H1 (cell line): ENCODE measurements around the gene IL2RA. TPM values are rescaled to one million over a fixed set of nuclear protein-coding genes. Genes with fewer than 3 reads are reported as not detected.

Experiments
- CTCF ChIA-PET: fragments of 300-600 bp; sonication (Branson Sonifier 250); formaldehyde crosslinking; loops from one replicate; lab custom pipeline; 2021; ENCODE audit not compliant: partially characterized antibody; lab: Charles Lee
- POLR2A ChIA-PET: fragments of 300-600 bp; sonication (Branson Sonifier 250); formaldehyde crosslinking; loops from one replicate; lab custom pipeline; 2021; ENCODE audit warnings: inconsistent platforms; ENCODE audit not compliant: partially characterized antibody; lab: Charles Lee
- DNase-seq, 2 experiments: peaks; one replicate each; pipeline versions ENCODE4 v3.0.0 to v3.0.0-alpha.2; 2010 to 2022; ENCODE audit warnings: low spot score in 2 of 2, low read depth in 1 of 2, mixed read lengths in 1 of 2
- FAIRE-seq: peaks from 2 replicates; lab custom pipeline; 2011; peaks lifted over from hg19 to GRCh38; lab: Jason Lieb, UNC
- H2AFZ ChIP-seq: 2 replicates; pipeline ENCODE4 v1.8.1; 2012; ENCODE audit warnings: low read length, inconsistent platforms
- H2AK5ac ChIP-seq: 2 replicates; pipeline ENCODE4 v1.6.1; 2013; ENCODE audit warnings: low read depth, low read length
- H2BK120ac ChIP-seq: replicated peaks from 2 replicates; pipeline ENCODE3; 2013; ENCODE audit warnings: low read depth, low read length, inconsistent platforms
- H2BK12ac ChIP-seq: 2 replicates; pipeline ENCODE4 v1.6.1; 2013; ENCODE audit warnings: low read depth, low read length
- H2BK15ac ChIP-seq: 2 replicates; pipeline ENCODE4 v1.6.1; 2013; ENCODE audit warnings: low read length
- H2BK20ac ChIP-seq: 2 replicates; pipeline ENCODE4 v1.6.1; 2013; ENCODE audit warnings: low read length
- H2BK5ac ChIP-seq: 2 replicates; pipeline ENCODE4 v1.6.1; 2013; ENCODE audit warnings: low read depth, low read length
- H3K14ac ChIP-seq: 2 replicates; pipeline ENCODE4 v1.6.1; 2013; ENCODE audit warnings: inconsistent platforms; ENCODE audit not compliant: insufficient read length
- H3K18ac ChIP-seq: 2 replicates; pipeline ENCODE4 v1.6.1; 2013; ENCODE audit warnings: low read length; ENCODE audit errors: extremely low read depth
- H3K23ac ChIP-seq: 2 replicates; pipeline ENCODE4 v1.6.1; 2013; ENCODE audit warnings: inconsistent platforms; ENCODE audit not compliant: insufficient read length
- H3K23me2 ChIP-seq: 2 replicates; pipeline ENCODE4 v1.6.1; 2013; ENCODE audit warnings: low read depth, low read length
- H3K27ac ChIP-seq: 2 replicates; pipeline ENCODE4 v1.6.1; 2011; ENCODE audit warnings: low read depth, low read length, inconsistent platforms
- H3K27me3 ChIP-seq, 4 experiments: replicated peaks in 1 of 4; 1 replicate in 1 of 4; 2 replicates in 3 of 4; pipeline versions ENCODE4 v1.6.1 to v1.8.1; 2011 to 2013; ENCODE audit warnings: low read length in 3 of 4, mild to moderate bottlenecking in 3 of 4, inconsistent platforms in 2 of 4, mixed read lengths in 2 of 4, moderate library complexity in 1 of 4; ENCODE audit not compliant: control insufficient read depth in 3 of 4, insufficient read depth in 3 of 4; ENCODE audit errors: extremely low read depth in 1 of 4
- H3K36me3 ChIP-seq, 4 experiments: 2 replicates each; pipeline versions ENCODE4 v1.6.1 to v1.8.1; 2011 to 2013; ENCODE audit warnings: mild to moderate bottlenecking in 4 of 4, low read length in 3 of 4, moderate library complexity in 2 of 4, control low read depth in 1 of 4, inconsistent platforms in 1 of 4; ENCODE audit not compliant: insufficient read depth in 4 of 4, control insufficient read depth in 2 of 4
- H3K4ac ChIP-seq: replicated peaks from 2 replicates; pipeline ENCODE3; 2013; ENCODE audit warnings: low read length, low read depth, mixed read lengths, inconsistent platforms; ENCODE audit not compliant: insufficient read length
- H3K4me1 ChIP-seq, 4 experiments: replicated peaks in 1 of 4; 1 replicate in 1 of 4; 2 replicates in 3 of 4; pipeline versions ENCODE4 v1.6.1 to v1.8.1; 2011 to 2013; ENCODE audit warnings: low read length in 3 of 4, inconsistent platforms in 2 of 4, mixed read lengths in 1 of 4; ENCODE audit not compliant: insufficient read depth in 4 of 4, control insufficient read depth in 3 of 4
- H3K4me2 ChIP-seq, 2 experiments: 2 replicates each; pipeline versions ENCODE4 v1.6.1 to v1.8.1; 2011 to 2013; ENCODE audit warnings: low read depth in 2 of 2, low read length in 2 of 2, control low read depth in 1 of 2, inconsistent platforms in 1 of 2, mild to moderate bottlenecking in 1 of 2; ENCODE audit not compliant: insufficient read depth in 1 of 2
- H3K4me3 ChIP-seq, 4 experiments: fragments of 200-600, 300-600 bp in 1 of 4; sonication (generic), shearing (Covaris generic), sonication (Bioruptor Twin) in 1 of 4; 2 replicates each; pipeline versions ENCODE4 v1.5.1 to v1.8.1; 2011 to 2016; ENCODE audit warnings: low read length in 4 of 4, low read depth in 3 of 4, control low read depth in 2 of 4, inconsistent platforms in 2 of 4, mild to moderate bottlenecking in 2 of 4, mixed read lengths in 1 of 4, moderate library complexity in 1 of 4; ENCODE audit not compliant: insufficient read depth in 2 of 4; ENCODE audit errors: extremely low read depth in 1 of 4
- H3K56ac ChIP-seq: replicated peaks from 2 replicates; pipeline ENCODE3; 2013; ENCODE audit warnings: low read depth, mild to moderate bottlenecking, mixed read lengths, low read length, inconsistent platforms; ENCODE audit not compliant: insufficient read length
- H3K79me1 ChIP-seq: 2 replicates; pipeline ENCODE4 v1.6.1; 2013; ENCODE audit warnings: low read depth, low read length, control low read depth
- H3K79me2 ChIP-seq, 2 experiments: 2 replicates each; pipeline versions ENCODE4 v1.6.1 to v1.8.1; 2012 to 2013; ENCODE audit warnings: low read length in 2 of 2, mild to moderate bottlenecking in 2 of 2, inconsistent platforms in 1 of 2; ENCODE audit not compliant: insufficient read depth in 2 of 2, control insufficient read depth in 1 of 2
- H3K9ac ChIP-seq, 4 experiments: replicated peaks in 1 of 4; 1 replicate in 1 of 4; 2 replicates in 3 of 4; pipeline versions ENCODE4 v1.6.1 to v1.8.1; 2011 to 2013; ENCODE audit warnings: low read depth in 3 of 4, low read length in 3 of 4, control low read depth in 2 of 4, mild to moderate bottlenecking in 2 of 4, moderate library complexity in 2 of 4, inconsistent platforms in 1 of 4; ENCODE audit errors: extremely low read depth in 1 of 4
- H3K9me3 ChIP-seq, 2 experiments: 2 replicates each; pipeline versions ENCODE4 v1.6.1 to v1.8.1; 2012 to 2013; ENCODE audit warnings: mild to moderate bottlenecking in 2 of 2, moderate library complexity in 2 of 2, control low read depth in 1 of 2, inconsistent platforms in 1 of 2, low read depth in 1 of 2, low read length in 1 of 2, mixed read lengths in 1 of 2; ENCODE audit not compliant: insufficient read depth in 2 of 2
- H4K20me1 ChIP-seq, 2 experiments: replicated peaks in 1 of 2; 2 replicates each; pipeline versions ENCODE3 to v1.8.1; 2011 to 2013; ENCODE audit warnings: inconsistent platforms in 2 of 2, low read length in 2 of 2, mild to moderate bottlenecking in 1 of 2; ENCODE audit not compliant: insufficient read depth in 2 of 2, control insufficient read depth in 1 of 2
- H4K5ac ChIP-seq: 2 replicates; pipeline ENCODE4 v1.6.1; 2013; ENCODE audit warnings: low read length, low read depth, mixed read lengths, inconsistent platforms; ENCODE audit not compliant: insufficient read length
- H4K8ac ChIP-seq: 2 replicates; pipeline ENCODE4 v1.8.0; 2013; ENCODE audit warnings: mild to moderate bottlenecking, moderate library complexity, low read length, inconsistent platforms; ENCODE audit not compliant: insufficient read depth; ENCODE audit errors: extremely low read depth
- H4K91ac ChIP-seq: replicated peaks from 2 replicates; pipeline ENCODE3; 2013; ENCODE audit warnings: low read length, mixed read lengths, inconsistent platforms; ENCODE audit not compliant: insufficient read length
- JUND ChIP-seq: IDR thresholded peaks from 2 replicates; pipeline ENCODE4 v1.6.1; 2011; ENCODE audit warnings: mild to moderate bottlenecking, improper control_type of control experiment, low read length
- WGBS, 2 experiments: shearing (Covaris generic) in 1 of 2; methylation state at CpG; one replicate each; pipeline versions ENCODE4 v1.1.6 to v1.1.7; 2013 to 2015; ENCODE audit warnings: low lambda C conversion rate in 2 of 2, mixed read lengths in 2 of 2, inconsistent platforms in 1 of 2, low coverage in 1 of 2, missing lambda C conversion rate in 1 of 2; ENCODE audit not compliant: insufficient replicate concordance in 2 of 2, insufficient coverage in 1 of 2, insufficient read length in 1 of 2; ENCODE audit errors: extremely low coverage in 1 of 2, missing lambda C conversion rate in 1 of 2; 5-methylcytosine and 5-hydroxymethylcytosine counted together
- polyA plus RNA-seq, 7 experiments: library from polyadenylated mRNA; depleted of rRNA in 3 of 7; stranded (reverse) in 5 of 7; unstranded in 2 of 7; fragments of >200 nt in 5 of 7; fragments of 200-250 nt in 2 of 7; gene quantifications; 1 replicate in 5 of 7; 2 replicates in 1 of 7; 4 replicates in 1 of 7; pipeline versions ENCODE4 v1.2.1 to v1.2.3, GENCODE V29; 2011 to 2013; ENCODE audit warnings: missing spikeins in 2 of 7, mixed read lengths in 2 of 7
- total RNA-seq: library from RNA; stranded (reverse); fragmentation: NEBNext Ultra II Directional; extraction: Animal tissue kit (Norgen Biotek cat#: 25700); gene quantifications from 2 replicates; pipeline ENCODE4 v1.2.1, GENCODE V29; 2021

The IL2RA gene
- total and polyA plus RNA-seq, 2 of the 8 experiments (the other 6 are each of a cell fraction or from before 2014, with no cell fraction given) = not detected

DNA sequence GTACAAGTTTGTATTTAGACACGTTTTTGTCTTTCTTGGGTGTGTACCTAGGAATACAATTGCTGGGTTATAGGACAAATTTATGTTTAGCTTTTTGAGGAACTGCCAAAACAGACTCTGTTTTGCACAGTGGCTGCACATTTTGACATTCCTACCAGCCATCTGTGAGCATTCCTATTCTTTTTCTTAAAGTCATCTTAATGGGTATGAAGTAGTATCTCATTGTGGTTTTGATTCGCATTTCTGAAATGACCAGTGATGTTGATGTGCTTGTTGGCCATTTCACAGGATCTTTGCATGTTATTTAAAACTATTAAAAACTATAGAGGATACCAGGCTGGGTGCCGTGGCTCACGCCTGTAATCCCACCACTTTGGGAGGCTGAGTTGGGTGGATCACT is 52.2 kb downstream of the IL2RA start:
- H2BK15ac ChIP-seq = no peak overlapping the region
- H3K18ac ChIP-seq = no peak overlapping the region
- H3K56ac ChIP-seq = no peak overlapping the region
- POLR2A ChIA-PET = no interaction called here
- CTCF ChIA-PET = interaction anchor here (0.6 kb wide), 1 partner anchor 78 kb away, joined by 3 read pairs; no protein-coding TSS in a partner anchor
- H3K9me3 ChIP-seq = peaks cover 4 to 8% of the 10 kb centered on the region in 2 experiments; a peak in 3 of 4 replicates
- no peak for FAIRE-seq
- H3K14ac ChIP-seq = no peak overlapping the region
- H3K4me3 ChIP-seq = no peak overlapping the region
- no peak overlapping the region for H3K27ac ChIP-seq
- no peak overlapping the region for H3K23ac ChIP-seq
- no peak for DNase-seq
- H3K9ac ChIP-seq = no peak overlapping the region
- peaks cover 0 to 3% (median under 1%) of the 10 kb centered on the region in 4 experiments; a peak in 1 of 7 replicates for H3K4me1 ChIP-seq
- H3K79me2 ChIP-seq = no peaks in the 10 kb centered on the region
- H4K5ac ChIP-seq = no peak overlapping the region
- no peak overlapping the region for H4K91ac ChIP-seq
- H2BK20ac ChIP-seq = no peak overlapping the region
- no peak overlapping the region for H2BK120ac ChIP-seq
- no peak overlapping the region for H4K8ac ChIP-seq
- H2AFZ ChIP-seq = no peak overlapping the region
- H3K4ac ChIP-seq = no peak overlapping the region
- H3K79me1 ChIP-seq = no peaks in the 10 kb centered on the region
- H3K23me2 ChIP-seq = no peaks in the 10 kb centered on the region
- H2AK5ac ChIP-seq = no peak overlapping the region
- H2BK5ac ChIP-seq = no peak overlapping the region
- H2BK12ac ChIP-seq = no peak overlapping the region
- WGBS, 2 experiments = 99% methylated on average over 4 of the region's 4 CpGs; no CpG with 5 or more reads in 1 of the 2 experiments
- no peaks in the 10 kb centered on the region for H4K20me1 ChIP-seq
- no peak for TF ChIP-seq JUND
- H3K27me3 ChIP-seq = no peaks in the 10 kb centered on the region
- H3K36me3 ChIP-seq = no peaks in the 10 kb centered on the region
- H3K4me2 ChIP-seq = no peak overlapping the region
